GM12892 (cell line): ENCODE results near the gene DTYMK.

ENCODE experiments used
- DNase-seq: peaks from one replicate; pipeline ENCODE4 v3.0.0; 2011; ENCODE audit not compliant: insufficient read length
- FAIRE-seq: peaks from 2 replicates; lab custom pipeline; 2011; peaks lifted over from hg19 to GRCh38; lab: Jason Lieb, UNC
- POLR2A ChIP-seq: IDR thresholded peaks from 2 replicates; pipeline ENCODE4 v1.6.1; 2011; ENCODE audit warnings: low read depth, low read length, control low read depth
- POLR2AphosphoS5 ChIP-seq: IDR thresholded peaks from 2 replicates; pipeline ENCODE4 v1.6.1; 2011; ENCODE audit warnings: low read depth, low read length, control low read depth
- TAF1 ChIP-seq: IDR thresholded peaks from 2 replicates; pipeline ENCODE4 v1.6.1; 2011; ENCODE audit warnings: low read depth, mild to moderate bottlenecking, control low read depth, low read length, borderline replicate concordance

Gene DTYMK

DNA sequence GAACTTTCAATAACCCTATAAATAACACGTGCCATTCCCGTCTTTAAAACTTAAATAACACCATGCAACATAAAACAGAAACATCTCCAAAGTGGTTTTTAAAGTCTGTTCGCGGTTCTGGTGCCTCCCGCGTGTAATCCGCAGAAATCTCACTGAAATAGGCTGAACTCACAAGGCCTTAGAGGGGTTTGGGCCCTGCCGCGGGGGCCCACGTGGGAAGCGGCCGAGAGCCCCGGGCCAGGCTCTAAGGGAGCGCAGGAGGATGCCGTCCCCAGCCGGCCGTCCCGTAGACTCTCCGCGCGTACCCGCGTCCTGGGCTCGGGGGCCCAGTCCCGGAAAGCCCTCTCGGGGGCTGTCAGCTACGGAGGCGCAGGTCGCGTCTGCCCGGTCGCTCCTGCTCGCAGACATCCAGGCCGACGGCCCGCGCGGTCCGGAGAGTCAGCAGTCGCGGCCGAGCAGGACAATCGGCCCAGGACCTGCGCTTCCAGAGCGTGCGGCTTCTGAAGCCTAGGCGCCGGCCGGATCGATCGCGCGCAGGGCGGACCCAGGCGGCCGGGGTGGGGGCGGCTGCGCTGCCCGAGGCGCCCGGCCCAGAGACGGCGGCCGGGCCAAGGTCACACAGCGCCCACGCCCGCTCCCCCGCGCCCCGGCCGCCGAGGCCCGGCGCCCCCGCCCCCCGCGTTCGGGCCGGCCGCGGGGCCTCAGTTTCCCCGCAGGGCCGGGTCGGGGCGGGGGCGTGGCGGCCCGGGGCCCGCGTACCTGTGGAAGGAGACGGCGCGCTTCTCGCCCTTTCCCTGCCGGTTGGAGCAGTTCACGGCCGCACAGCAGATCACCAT lies 50.2 kb downstream of the DTYMK start:
- TF ChIP-seq POLR2A = no peak
- peak; percentile 58 for DNase-seq
- FAIRE-seq = no peak

DNA sequence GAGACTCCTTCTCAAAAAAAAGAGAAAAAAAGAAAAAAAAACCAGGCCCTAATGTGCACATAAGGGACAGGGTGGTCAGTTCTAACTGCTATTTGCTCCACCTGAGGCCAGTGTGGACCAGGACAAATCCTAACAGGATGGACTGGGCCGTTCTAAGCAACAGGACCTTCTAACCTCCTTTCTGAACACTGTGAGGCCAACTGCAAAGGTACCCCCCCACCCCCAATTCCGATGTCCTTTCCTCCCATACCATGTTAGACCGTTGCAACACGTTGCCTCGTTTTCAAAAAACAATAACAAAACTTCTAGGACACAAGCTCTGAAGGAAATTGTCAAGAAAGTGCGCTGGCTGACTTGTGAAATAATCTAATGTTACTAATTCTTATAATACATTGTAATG lies 50.9 kb downstream of the DTYMK start:
- TF ChIP-seq POLR2AphosphoS5 (no peak), POLR2A (no peak), TAF1 (no peak)
- FAIRE-seq (no peak), DNase-seq (no peak)

DNA sequence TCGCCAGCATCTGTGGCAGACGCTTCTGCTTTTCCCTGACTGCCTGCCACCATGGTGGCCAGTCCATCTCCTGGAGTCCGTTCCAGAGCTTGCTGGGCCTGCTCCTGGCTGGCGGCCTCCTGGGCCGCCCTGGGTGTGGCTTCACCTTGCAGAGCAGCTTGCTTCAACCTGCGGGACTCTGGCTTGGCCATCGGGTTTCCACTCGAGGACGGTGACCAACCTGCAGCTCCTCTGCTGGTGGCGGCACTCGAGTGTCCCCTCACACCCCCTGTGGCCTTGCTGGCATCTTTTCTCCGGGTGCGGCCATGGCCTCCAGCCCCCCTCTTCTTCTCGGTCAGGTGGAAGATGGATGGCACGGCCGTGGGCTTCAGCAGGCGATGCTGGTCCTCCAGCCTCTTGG lies 53.1 kb downstream of the DTYMK start:
- TF ChIP-seq POLR2A (no peak), TAF1 (no peak), POLR2AphosphoS5 (no peak)
- FAIRE-seq (no peak), DNase-seq (no peak)

DNA sequence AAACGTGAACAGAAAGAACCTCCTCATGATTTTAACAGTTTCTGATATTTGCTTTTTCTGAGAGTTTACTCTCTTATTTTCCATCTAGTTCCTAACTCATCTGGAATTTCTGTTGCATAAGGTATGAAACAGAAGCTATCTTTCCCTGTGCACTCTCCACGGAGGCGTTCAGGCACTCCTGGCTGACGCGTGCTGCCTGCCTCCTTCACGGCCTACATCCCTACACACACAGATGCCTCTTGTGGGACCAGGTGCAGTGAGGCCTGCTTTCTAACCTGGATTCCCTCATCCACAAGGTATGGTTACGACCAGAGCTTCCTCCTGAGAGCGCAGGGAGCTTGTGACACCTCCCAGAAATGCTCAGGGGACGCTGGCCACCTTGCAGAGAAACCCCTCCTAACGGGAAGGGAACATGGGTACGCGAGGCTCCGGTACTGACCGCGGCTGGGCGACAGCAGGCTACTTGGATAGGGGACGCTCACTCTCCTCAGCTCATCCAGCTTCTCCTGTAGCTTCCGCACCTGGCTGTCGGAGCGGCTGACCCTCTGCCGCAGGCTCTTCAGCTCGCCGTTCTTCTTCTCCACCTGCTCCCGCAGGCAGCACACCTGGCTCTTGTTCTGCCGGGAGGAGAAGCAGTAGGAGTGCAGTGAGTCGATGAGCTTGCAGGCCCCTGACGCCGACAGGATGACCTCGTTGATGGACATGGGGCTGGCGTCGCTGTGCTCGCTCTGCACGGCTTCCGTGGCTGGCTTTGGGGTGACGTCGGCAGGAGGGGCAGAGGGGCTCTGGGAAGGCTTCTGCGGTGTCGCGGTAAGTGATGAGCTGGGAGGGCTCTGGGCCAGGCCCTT lies 53.9 kb downstream of the DTYMK start:
- DNase-seq (no peak), FAIRE-seq (no peak)
- no peak for TF ChIP-seq POLR2AphosphoS5
- TF ChIP-seq POLR2A = no peak
- no peak for TF ChIP-seq TAF1

DNA sequence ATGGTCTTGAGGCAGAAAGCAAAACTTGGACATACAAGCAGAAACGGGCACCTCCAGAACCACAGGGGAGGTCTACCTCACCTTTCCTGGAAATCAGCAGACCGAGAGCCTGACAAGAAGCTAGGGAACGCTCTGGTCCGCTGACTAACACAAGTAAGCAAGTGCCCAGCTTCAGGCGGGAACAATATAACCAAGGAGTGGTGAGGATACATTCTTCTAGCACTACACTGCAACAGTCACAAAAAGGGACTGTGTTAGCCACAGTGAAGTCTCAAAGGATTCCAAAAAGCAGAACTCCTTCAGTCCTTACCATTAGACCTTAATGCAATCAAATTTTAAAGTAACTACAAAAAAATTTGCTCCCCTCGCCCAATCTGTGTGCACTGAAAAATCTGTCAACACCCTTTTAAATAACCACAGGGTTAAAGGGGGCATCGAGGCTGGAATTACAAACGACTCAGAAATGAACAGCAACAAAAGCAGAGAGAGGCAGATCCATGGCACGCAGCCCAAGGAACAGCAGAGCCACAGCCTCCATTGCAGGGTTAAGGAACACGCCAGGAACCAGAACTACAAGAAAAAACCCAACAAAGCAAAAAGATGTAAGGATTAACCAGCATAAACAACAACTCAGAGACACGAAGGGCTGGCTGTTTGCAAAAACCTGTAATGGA lies 56.7 kb downstream of the DTYMK start:
- no peak for DNase-seq
- FAIRE-seq = no peak
- TF ChIP-seq POLR2A (no peak), POLR2AphosphoS5 (no peak)

DNA sequence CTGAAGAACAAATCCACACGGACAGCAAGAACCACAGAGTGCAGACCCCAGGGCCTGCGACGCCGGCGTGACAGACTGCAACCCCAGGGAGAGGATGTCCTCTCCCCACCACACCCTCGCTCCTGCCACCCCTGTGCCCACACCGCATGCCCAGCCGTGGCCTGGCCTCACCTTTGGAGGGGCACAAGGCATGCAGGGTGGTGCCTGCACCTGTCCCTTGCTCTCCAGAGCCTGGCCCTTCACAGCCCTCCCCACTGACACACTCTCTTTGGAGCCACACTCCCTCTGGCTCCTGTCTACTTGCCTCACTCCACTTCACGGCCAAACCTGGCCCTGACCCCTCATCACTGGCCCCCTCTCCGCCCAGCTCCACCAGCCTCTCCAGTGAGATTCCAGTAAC lies 58.9 kb downstream of the DTYMK start:
- TF ChIP-seq POLR2A (no peak), POLR2AphosphoS5 (no peak), TAF1 (no peak)
- FAIRE-seq (no peak), DNase-seq (no peak)
